Stimulated activated CD8-positive, alpha-beta memory T cell treated with anti-CD3 and anti-CD28 coated beads, Interleukin-7, amount 100 ng/mL, for 24 hours (primary cell): ENCODE results near the gene ATP1B3.
A peak's percentile ranks its signal among the peaks of the same experiment; 100 is the strongest.
"Not testable (repeated sequence)": the region's sequence is repeated elsewhere in the genome, so short reads cannot be mapped to it uniquely, and the experiment has no call there.

Source experiments
- DNase-seq: peaks from one replicate; pipeline ENCODE4 v3.0.0-alpha.2; 2020; ENCODE audit warnings: low read depth

ATP1B3 gene

GRCh38 chr3:141860766-141861513 is 15.5 kb upstream of the ATP1B3 start:
- DNase-seq, result no peak

- no peak for DNase-seq
These were observed 14.1 kb upstream of the ATP1B3 start for GRCh38 chr3:141862279-141862816.

GRCh38 chr3:141863491-141863890 is 13.0 kb upstream of the ATP1B3 start:
- DNase-seq, result no peak

- DNase-seq, result no peak
These were observed 12.0 kb upstream of the ATP1B3 start for GRCh38 chr3:141864281-141864970.

- DNase-seq, result no peak
These were observed 11.3 kb upstream of the ATP1B3 start for GRCh38 chr3:141865101-141865500.

- DNase-seq, result no peak
These were observed 6.3 kb upstream of the ATP1B3 start for GRCh38 chr3:141870091-141870687.

GRCh38 chr3:141875374-141875892 is 1.0 kb upstream of the ATP1B3 start:
- DNase-seq, result peak; percentile 67

- peak; percentile 40 for DNase-seq
These were observed 506 bp upstream of the ATP1B3 start for GRCh38 chr3:141875893-141876380.

GRCh38 chr3:141876891-141877621 is 613 bp downstream of the ATP1B3 start:
- DNase-seq, result peak; percentile 38

GRCh38 chr3:141877911-141878310 is 1.5 kb downstream of the ATP1B3 start:
- DNase-seq, result no peak

GRCh38 chr3:141878326-141878725 is 1.9 kb downstream of the ATP1B3 start:
- no peak for DNase-seq

GRCh38 chr3:141878817-141879216 is 2.4 kb downstream of the ATP1B3 start:
- DNase-seq, result no peak

GRCh38 chr3:141881702-141882101 is 5.3 kb downstream of the ATP1B3 start:
- no peak for DNase-seq

- DNase-seq, result no peak
These were observed 10.6 kb downstream of the ATP1B3 start for GRCh38 chr3:141887051-141887450.

GRCh38 chr3:141888548-141888947 is 12.1 kb downstream of the ATP1B3 start:
- DNase-seq, result not testable (repeated sequence)

GRCh38 chr3:141894524-141895176 is 18.2 kb downstream of the ATP1B3 start:
- DNase-seq, result no peak

- no peak for DNase-seq
These were observed 19.3 kb downstream of the ATP1B3 start for GRCh38 chr3:141895731-141896130.

- no peak for DNase-seq
These were observed 22.5 kb downstream of the ATP1B3 start for GRCh38 chr3:141898908-141899307.

- no peak for DNase-seq
These were observed 23.9 kb downstream of the ATP1B3 start for GRCh38 chr3:141900343-141900742.

GRCh38 chr3:141901914-141902313 is 25.5 kb downstream of the ATP1B3 start:
- no peak for DNase-seq

- DNase-seq, result no peak
These were observed 27.8 kb downstream of the ATP1B3 start for GRCh38 chr3:141904203-141904602.
